Measurements from ENCODE around the gene EEF1A1.

EEF1A1 gene

GRCh38 chr6:73505142-73505541 lies 15.7 kb downstream of the EEF1A1 start:
- Histone ChIP-seq H3K4me2 (ENCODE audit: low read length, poor library complexity, severe bottlenecking) (no peak overlapping the region), H3K4me3 (ENCODE audit: insufficient read depth in 1 of 2, low read depth in 1 of 2, low read length in 2 of 2) (no peak overlapping the region), H3K4ac (ENCODE audit: low read depth in 1 of 2, low read length in 2 of 2) (no peak overlapping the region), H3K4me1 (ENCODE audit: control insufficient read depth, insufficient read depth, low read depth, low read length) (no peaks in the 10 kb centered on the region), H3K27ac (ENCODE audit: low read length, poor library complexity, severe bottlenecking) (no peak overlapping the region), H2BK12ac (ENCODE audit: low read length in 2 of 2) (no peak overlapping the region), H3K79me1 (replicated peaks; ENCODE audit: low read length, poor library complexity, severe bottlenecking) (no peaks in the 10 kb centered on the region), H3K9me3 (ENCODE audit: control insufficient read depth, low read length) (no peaks in the 10 kb centered on the region), H3K36me3 (ENCODE audit: control insufficient read depth in 1 of 2, insufficient read depth in 2 of 2, low read depth in 1 of 2, low read length in 2 of 2) (peaks cover 9 to 43% of the 10 kb centered on the region in 2 experiments), H3K23ac (ENCODE audit: low read length in 2 of 2) (no peak overlapping the region), H3K18ac (ENCODE audit: low read depth in 1 of 2, low read length in 2 of 2) (no peak overlapping the region), H3K27me3 (ENCODE audit: control insufficient read depth in 1 of 2, insufficient read depth in 1 of 2, low read length in 2 of 2) (no peaks in the 10 kb centered on the region), H4K8ac (ENCODE audit: low read length) (no peak overlapping the region), H2BK120ac (ENCODE audit: low read depth, low read length) (no peak overlapping the region), H2BK15ac (ENCODE audit: low read depth, poor library complexity, severe bottlenecking) (no peak overlapping the region), H2AFZ (ENCODE audit: low read depth, low read length) (no peak overlapping the region), H4K91ac (ENCODE audit: low read length) (no peak overlapping the region), H3K14ac (ENCODE audit: low read length in 2 of 2) (no peak overlapping the region), H2BK5ac (ENCODE audit: low read depth, low read length, poor library complexity, severe bottlenecking) (no peak overlapping the region), H3K9ac (ENCODE audit: low read length) (no peak overlapping the region), H2AK5ac (ENCODE audit: low read length, severe bottlenecking) (no peak overlapping the region)
- DNase-seq: no peak

- H3K9me3 ChIP-seq (ENCODE audit: control insufficient read depth, low read length): no peaks in the 10 kb centered on the region
- no peak overlapping the region for H2BK5ac ChIP-seq (ENCODE audit: low read depth, low read length, poor library complexity, severe bottlenecking)
- no peak overlapping the region for H3K4me3 ChIP-seq (ENCODE audit: insufficient read depth in 1 of 2, low read depth in 1 of 2, low read length in 2 of 2)
- no peaks in the 10 kb centered on the region for H3K4me1 ChIP-seq (ENCODE audit: control insufficient read depth, insufficient read depth, low read depth, low read length)
- WGBS: no CpG with 5 or more reads among the region's 2 CpGs
- H3K4ac ChIP-seq (ENCODE audit: low read depth in 1 of 2, low read length in 2 of 2): no peak overlapping the region
- H3K27me3 ChIP-seq (ENCODE audit: control insufficient read depth in 1 of 2, insufficient read depth in 1 of 2, low read length in 2 of 2): no peaks in the 10 kb centered on the region
- no peak overlapping the region for H3K4me2 ChIP-seq (ENCODE audit: low read length, poor library complexity, severe bottlenecking)
- H3K23ac ChIP-seq (ENCODE audit: low read length in 2 of 2): no peak overlapping the region
- no peak overlapping the region for H2AK5ac ChIP-seq (ENCODE audit: low read length, severe bottlenecking)
- DNase-seq: no peak
- peaks cover 1% of the 10 kb centered on the region for H3K79me1 ChIP-seq (replicated peaks; ENCODE audit: low read length, poor library complexity, severe bottlenecking)
- no peak overlapping the region for H3K9ac ChIP-seq (ENCODE audit: low read length)
- H2BK12ac ChIP-seq (ENCODE audit: low read length in 2 of 2): no peak overlapping the region
- no peak overlapping the region for H2BK120ac ChIP-seq (ENCODE audit: low read depth, low read length)
- no peak overlapping the region for H3K14ac ChIP-seq (ENCODE audit: low read length in 2 of 2)
- H3K27ac ChIP-seq (ENCODE audit: low read length, poor library complexity, severe bottlenecking): no peak overlapping the region
- H2AFZ ChIP-seq (ENCODE audit: low read depth, low read length): no peak overlapping the region
- no peak overlapping the region for H3K18ac ChIP-seq (ENCODE audit: low read depth in 1 of 2, low read length in 2 of 2)
- H4K91ac ChIP-seq (ENCODE audit: low read length): no peak overlapping the region
- peaks cover 9 to 52% of the 10 kb centered on the region in 2 experiments for H3K36me3 ChIP-seq (ENCODE audit: control insufficient read depth in 1 of 2, insufficient read depth in 2 of 2, low read depth in 1 of 2, low read length in 2 of 2)
- no peak overlapping the region for H4K8ac ChIP-seq (ENCODE audit: low read length)
- H2BK15ac ChIP-seq (ENCODE audit: low read depth, poor library complexity, severe bottlenecking): no peak overlapping the region
Measured at GRCh38 chr6:73504160-73504559, 16.7 kb downstream of the EEF1A1 start.

- no peak for DNase-seq
Measured at GRCh38 chr6:73503027-73503772, 17.6 kb downstream of the EEF1A1 start.

DNA sequence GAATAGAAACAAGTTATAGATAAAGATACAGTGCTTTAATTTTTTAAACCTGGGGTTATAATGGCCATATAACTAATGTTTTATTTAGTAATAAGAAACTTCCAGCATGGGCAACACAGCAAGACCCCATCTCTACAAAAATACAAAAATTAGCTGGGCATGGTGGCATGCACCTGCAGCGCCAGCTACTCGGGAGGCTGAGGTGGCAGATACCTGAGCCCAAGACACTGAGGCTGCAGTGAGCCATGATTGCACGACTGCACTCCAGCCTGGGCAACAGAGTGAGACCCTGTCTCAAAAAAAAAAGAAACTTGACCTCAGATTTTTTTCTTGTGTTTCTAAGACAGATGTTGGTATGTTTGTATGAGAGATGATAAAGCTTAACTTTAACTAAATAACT lies 22.9 kb downstream of the EEF1A1 start:
- peaks cover 15 to 73% of the 10 kb centered on the region in 2 experiments for H3K36me3 ChIP-seq (ENCODE audit: control insufficient read depth in 1 of 2, insufficient read depth in 2 of 2, low read depth in 1 of 2, low read length in 2 of 2)

More at GRCh38 chr6:73503027-73503772, 17.6 kb downstream of the EEF1A1 start:
- H3K9me3 ChIP-seq (ENCODE audit: control insufficient read depth, low read length): no peaks in the 10 kb centered on the region
- no peak overlapping the region for H2AFZ ChIP-seq (ENCODE audit: low read depth, low read length)
- H3K4me1 ChIP-seq (ENCODE audit: control insufficient read depth, insufficient read depth, low read depth, low read length): no peaks in the 10 kb centered on the region
- H4K8ac ChIP-seq (ENCODE audit: low read length): no peak overlapping the region
- H2AK5ac ChIP-seq (ENCODE audit: low read length, severe bottlenecking): no peak overlapping the region
- H3K79me1 ChIP-seq (replicated peaks; ENCODE audit: low read length, poor library complexity, severe bottlenecking): peaks cover 1% of the 10 kb centered on the region
- no peak overlapping the region for H3K4me3 ChIP-seq (ENCODE audit: insufficient read depth in 1 of 2, low read depth in 1 of 2, low read length in 2 of 2)
- no peak overlapping the region for H3K14ac ChIP-seq (ENCODE audit: low read length in 2 of 2)
- no peak overlapping the region for H2BK5ac ChIP-seq (ENCODE audit: low read depth, low read length, poor library complexity, severe bottlenecking)
- no peak overlapping the region for H3K23ac ChIP-seq (ENCODE audit: low read length in 2 of 2)
- H2BK12ac ChIP-seq (ENCODE audit: low read length in 2 of 2): no peak overlapping the region
- no peak overlapping the region for H3K4ac ChIP-seq (ENCODE audit: low read depth in 1 of 2, low read length in 2 of 2)
- H3K18ac ChIP-seq (ENCODE audit: low read depth in 1 of 2, low read length in 2 of 2): no peak overlapping the region
- no peaks in the 10 kb centered on the region for H3K27me3 ChIP-seq (ENCODE audit: control insufficient read depth in 1 of 2, insufficient read depth in 1 of 2, low read length in 2 of 2)
- peaks cover 9 to 60% of the 10 kb centered on the region in 2 experiments for H3K36me3 ChIP-seq (ENCODE audit: control insufficient read depth in 1 of 2, insufficient read depth in 2 of 2, low read depth in 1 of 2, low read length in 2 of 2)
- H3K4me2 ChIP-seq (ENCODE audit: low read length, poor library complexity, severe bottlenecking): no peak overlapping the region
- H3K27ac ChIP-seq (ENCODE audit: low read length, poor library complexity, severe bottlenecking): no peak overlapping the region
- no peak overlapping the region for H2BK15ac ChIP-seq (ENCODE audit: low read depth, poor library complexity, severe bottlenecking)
- no peak overlapping the region for H2BK120ac ChIP-seq (ENCODE audit: low read depth, low read length)
- no peak overlapping the region for H4K91ac ChIP-seq (ENCODE audit: low read length)
- H3K9ac ChIP-seq (ENCODE audit: low read length): no peak overlapping the region
- WGBS: 73% methylated on average over 2 of the region's 2 CpGs

More for the DNA sequence above, 22.9 kb downstream of the EEF1A1 start:
- H4K91ac ChIP-seq (ENCODE audit: low read length): no peak overlapping the region
- H3K14ac ChIP-seq (ENCODE audit: low read length in 2 of 2): no peak overlapping the region
- no peak overlapping the region for H3K18ac ChIP-seq (ENCODE audit: low read depth in 1 of 2, low read length in 2 of 2)
- peaks cover 3% of the 10 kb centered on the region for H3K79me1 ChIP-seq (replicated peaks; ENCODE audit: low read length, poor library complexity, severe bottlenecking)
- no peak overlapping the region for H2AK5ac ChIP-seq (ENCODE audit: low read length, severe bottlenecking)
- no peak overlapping the region for H2AFZ ChIP-seq (ENCODE audit: low read depth, low read length)
- 96% methylated on average over 3 of the region's 3 CpGs for WGBS
- no peak overlapping the region for H2BK120ac ChIP-seq (ENCODE audit: low read depth, low read length)
- no peaks in the 10 kb centered on the region for H3K27me3 ChIP-seq (ENCODE audit: control insufficient read depth in 1 of 2, insufficient read depth in 1 of 2, low read length in 2 of 2)
- no peak overlapping the region for H3K27ac ChIP-seq (ENCODE audit: low read length, poor library complexity, severe bottlenecking)
- H3K4ac ChIP-seq (ENCODE audit: low read depth in 1 of 2, low read length in 2 of 2): no peak overlapping the region
- no peaks in the 10 kb centered on the region for H3K9me3 ChIP-seq (ENCODE audit: control insufficient read depth, low read length)
- no peak overlapping the region for H3K9ac ChIP-seq (ENCODE audit: low read length)
- no peaks in the 10 kb centered on the region for H3K4me1 ChIP-seq (ENCODE audit: control insufficient read depth, insufficient read depth, low read depth, low read length)
- no peak for DNase-seq
- no peak overlapping the region for H4K8ac ChIP-seq (ENCODE audit: low read length)
- no peak overlapping the region for H2BK15ac ChIP-seq (ENCODE audit: low read depth, poor library complexity, severe bottlenecking)
- no peak overlapping the region for H2BK12ac ChIP-seq (ENCODE audit: low read length in 2 of 2)
- H2BK5ac ChIP-seq (ENCODE audit: low read depth, low read length, poor library complexity, severe bottlenecking): no peak overlapping the region
- no peak overlapping the region for H3K4me2 ChIP-seq (ENCODE audit: low read length, poor library complexity, severe bottlenecking)
- no peak overlapping the region for H3K4me3 ChIP-seq (ENCODE audit: insufficient read depth in 1 of 2, low read depth in 1 of 2, low read length in 2 of 2)
- no peak overlapping the region for H3K23ac ChIP-seq (ENCODE audit: low read length in 2 of 2)
